Mesendoderm (in vitro differentiated cells): ENCODE data around the gene CTNNA3.
A peak's percentile ranks its signal among the peaks of the same experiment; 100 is the strongest.

Experiments
- DNase-seq: peaks from one replicate; pipeline ENCODE4 v3.0.0; 2013
- H2AK5ac ChIP-seq: 2 replicates; pipeline ENCODE4 v1.6.1; 2013; ENCODE audit warnings: low read length, inconsistent platforms
- H2BK120ac ChIP-seq: 2 replicates; pipeline ENCODE4 v1.6.1; 2013; ENCODE audit warnings: low read depth, mild to moderate bottlenecking, low read length, moderate library complexity, mixed read lengths
- H2BK15ac ChIP-seq: replicated peaks from 2 replicates; pipeline ENCODE4 v1.6.1; 2013; ENCODE audit warnings: low read depth, mild to moderate bottlenecking, moderate library complexity
- H2BK5ac ChIP-seq: 2 replicates; pipeline ENCODE4 v1.6.1; 2013; ENCODE audit warnings: low read length, inconsistent platforms
- H3K18ac ChIP-seq: 2 replicates; pipeline ENCODE4 v1.6.1; 2013; ENCODE audit warnings: mild to moderate bottlenecking, low read length, mixed read lengths
- H3K23ac ChIP-seq: one replicate; pipeline ENCODE4 v1.6.1; 2013; ENCODE audit warnings: low read length
- H3K27ac ChIP-seq: 2 replicates; pipeline ENCODE4 v1.5.1; 2013; ENCODE audit warnings: low read depth, mild to moderate bottlenecking, inconsistent platforms, low read length, moderate library complexity
- H3K27me3 ChIP-seq: 2 replicates; pipeline ENCODE4 v1.6.1; 2013; ENCODE audit warnings: low read length, control low read depth, mild to moderate bottlenecking, inconsistent platforms; ENCODE audit not compliant: insufficient read depth, poor library complexity
- H3K36me3 ChIP-seq: 2 replicates; pipeline ENCODE4 v1.6.1; 2013; ENCODE audit warnings: low read length, inconsistent platforms; ENCODE audit not compliant: control insufficient read depth, insufficient read depth
- H3K4ac ChIP-seq: one replicate; pipeline ENCODE4 v1.6.1; 2013; ENCODE audit warnings: low read depth, mild to moderate bottlenecking, low read length, moderate library complexity
- H3K4me1 ChIP-seq: 2 replicates; pipeline ENCODE4 v1.6.1; 2013; ENCODE audit warnings: low read depth, low read length, inconsistent platforms; ENCODE audit not compliant: control insufficient read depth
- H3K4me2 ChIP-seq: 2 replicates; pipeline ENCODE4 v1.6.1; 2013; ENCODE audit warnings: low read length
- H3K4me3 ChIP-seq: 2 replicates; pipeline ENCODE4 v1.5.1; 2013; ENCODE audit warnings: mild to moderate bottlenecking, low read length
- H3K56ac ChIP-seq: one replicate; pipeline ENCODE4 v1.6.1; 2013; ENCODE audit warnings: low read length
- H3K79me1 ChIP-seq: 2 replicates; pipeline ENCODE4 v1.6.1; 2013; ENCODE audit warnings: low read length, inconsistent platforms
- H3K79me2 ChIP-seq: 2 replicates; pipeline ENCODE4 v1.6.1; 2013; ENCODE audit warnings: mild to moderate bottlenecking, low read length; ENCODE audit not compliant: control insufficient read depth, insufficient read depth
- H3K9ac ChIP-seq: 2 replicates; pipeline ENCODE4 v1.6.1; 2013; ENCODE audit warnings: low read length, inconsistent platforms
- H4K5ac ChIP-seq: one replicate; pipeline ENCODE4 v1.6.1; 2013; ENCODE audit warnings: low read length
- H4K8ac ChIP-seq: one replicate; pipeline ENCODE4 v1.6.1; 2013; ENCODE audit warnings: low read depth, mild to moderate bottlenecking, control low read depth, low read length, moderate library complexity
- WGBS: extraction: QIAGEN DNeasy Blood & Tissue Kit; methylation state at CpG from one replicate; pipeline ENCODE4 v1.1.7; 2013; ENCODE audit warnings: low lambda C conversion rate, missing lambda C conversion rate; ENCODE audit not compliant: insufficient coverage; ENCODE audit errors: extremely low coverage; 5-methylcytosine and 5-hydroxymethylcytosine counted together

CTNNA3 gene

GRCh38 chr10:66637273-66638036 is 1058.5 kb downstream of the CTNNA3 start:
- Histone ChIP-seq H2BK5ac (no peak overlapping the region), H3K9ac (no peak overlapping the region), H2AK5ac (no peak overlapping the region), H3K56ac (no peak overlapping the region), H3K79me2 (no peaks in the 10 kb centered on the region), H2BK15ac (no peak overlapping the region), H3K4me1 (no peaks in the 10 kb centered on the region), H4K8ac (no peak overlapping the region), H4K5ac (no peak overlapping the region), H3K79me1 (no peaks in the 10 kb centered on the region), H3K18ac (no peak overlapping the region), H3K4me3 (no peak overlapping the region), H3K27me3 (no peaks in the 10 kb centered on the region), H3K4ac (no peak overlapping the region), H3K4me2 (no peak overlapping the region), H3K23ac (no peak overlapping the region), H3K36me3 (no peaks in the 10 kb centered on the region), H3K27ac (no peak overlapping the region), H2BK120ac (no peak overlapping the region)
- WGBS = no CpG with 5 or more reads among the region's 3 CpGs
- peak; percentile 7 for DNase-seq

GRCh38 chr10:66629996-66630395 is 1066.0 kb downstream of the CTNNA3 start:
- Histone ChIP-seq H3K23ac (no peak overlapping the region), H3K4ac (no peak overlapping the region), H2BK5ac (no peak overlapping the region), H3K4me3 (no peak overlapping the region), H3K4me1 (no peaks in the 10 kb centered on the region), H2AK5ac (no peak overlapping the region), H3K9ac (no peak overlapping the region), H4K5ac (no peak overlapping the region), H2BK15ac (no peak overlapping the region), H3K4me2 (no peak overlapping the region), H4K8ac (no peak overlapping the region), H3K79me1 (no peaks in the 10 kb centered on the region), H3K27ac (no peak overlapping the region), H3K18ac (no peak overlapping the region), H3K56ac (no peak overlapping the region), H3K36me3 (no peaks in the 10 kb centered on the region), H3K27me3 (no peaks in the 10 kb centered on the region), H3K79me2 (no peaks in the 10 kb centered on the region), H2BK120ac (no peak overlapping the region)
- DNase-seq = no peak

- H3K4me2 ChIP-seq = no peak overlapping the region
- DNase-seq = peak; percentile 81
- no peaks in the 10 kb centered on the region for H3K36me3 ChIP-seq
- H3K79me1 ChIP-seq = no peaks in the 10 kb centered on the region
- no peak overlapping the region for H3K56ac ChIP-seq
- H2BK120ac ChIP-seq = no peak overlapping the region
- H2BK15ac ChIP-seq = no peak overlapping the region
- H2AK5ac ChIP-seq = no peak overlapping the region
- no peaks in the 10 kb centered on the region for H3K4me1 ChIP-seq
- no peaks in the 10 kb centered on the region for H3K79me2 ChIP-seq
- no peaks in the 10 kb centered on the region for H3K27me3 ChIP-seq
- H2BK5ac ChIP-seq = no peak overlapping the region
- H4K5ac ChIP-seq = no peak overlapping the region
- WGBS = no CpG with 5 or more reads among the region's 4 CpGs
- H3K9ac ChIP-seq = no peak overlapping the region
- no peak overlapping the region for H3K27ac ChIP-seq
- no peak overlapping the region for H3K4ac ChIP-seq
- no peak overlapping the region for H3K18ac ChIP-seq
- H3K4me3 ChIP-seq = no peak overlapping the region
- H3K23ac ChIP-seq = no peak overlapping the region
- no peak overlapping the region for H4K8ac ChIP-seq
These were observed 1068.8 kb downstream of the CTNNA3 start for GRCh38 chr10:66627156-66627555.

GRCh38 chr10:66625709-66626590 is 1070.0 kb downstream of the CTNNA3 start:
- no peak overlapping the region for H2BK120ac ChIP-seq
- no peak overlapping the region for H4K8ac ChIP-seq
- H3K9ac ChIP-seq = no peak overlapping the region
- no peak overlapping the region for H2BK15ac ChIP-seq
- no peak overlapping the region for H3K27ac ChIP-seq
- no peak overlapping the region for H3K4me3 ChIP-seq
- H3K79me2 ChIP-seq = no peaks in the 10 kb centered on the region
- H3K56ac ChIP-seq = no peak overlapping the region
- H3K4ac ChIP-seq = peak overlapping the region; percentile 36
- H3K18ac ChIP-seq = no peak overlapping the region
- H3K79me1 ChIP-seq = no peaks in the 10 kb centered on the region
- H2BK5ac ChIP-seq = no peak overlapping the region
- no peak overlapping the region for H4K5ac ChIP-seq
- no peak overlapping the region for H3K23ac ChIP-seq
- H2AK5ac ChIP-seq = no peak overlapping the region
- no peak overlapping the region for H3K4me2 ChIP-seq
- WGBS = no CpG with 5 or more reads among the region's 4 CpGs
- H3K4me1 ChIP-seq = no peaks in the 10 kb centered on the region
- no peaks in the 10 kb centered on the region for H3K27me3 ChIP-seq
- no peaks in the 10 kb centered on the region for H3K36me3 ChIP-seq
- DNase-seq = peak; percentile 32

- no peaks in the 10 kb centered on the region for H3K27me3 ChIP-seq
- DNase-seq = no peak
- no peak overlapping the region for H2BK15ac ChIP-seq
- H3K18ac ChIP-seq = no peak overlapping the region
- H2BK5ac ChIP-seq = no peak overlapping the region
- no peak overlapping the region for H2BK120ac ChIP-seq
- H2AK5ac ChIP-seq = no peak overlapping the region
- no peak overlapping the region for H3K4ac ChIP-seq
- H3K27ac ChIP-seq = no peak overlapping the region
- no peak overlapping the region for H3K4me2 ChIP-seq
- H3K56ac ChIP-seq = no peak overlapping the region
- no peaks in the 10 kb centered on the region for H3K79me2 ChIP-seq
- H3K23ac ChIP-seq = no peak overlapping the region
- H3K4me1 ChIP-seq = no peaks in the 10 kb centered on the region
- no peaks in the 10 kb centered on the region for H3K79me1 ChIP-seq
- no peak overlapping the region for H3K4me3 ChIP-seq
- H4K5ac ChIP-seq = no peak overlapping the region
- no peaks in the 10 kb centered on the region for H3K36me3 ChIP-seq
- no peak overlapping the region for H3K9ac ChIP-seq
- no peak overlapping the region for H4K8ac ChIP-seq
These were observed 1073.9 kb downstream of the CTNNA3 start for GRCh38 chr10:66622050-66622449.
